ENCODE data around the gene DNLZ. TPM values are rescaled to one million over a fixed set of nuclear protein-coding genes. Genes with fewer than 3 reads are reported as not detected.

The DNLZ gene
- total and polyA plus RNA-seq, 10 of the 15 experiments (the other 5 are each of a cell fraction or from before 2014, with no cell fraction given) = 0.66 to 29.7 (median 14.7) TPM; not detected in 1

- CTCF ChIA-PET = no interaction called here
- in situ Hi-C loops (cut with MboI) = no loop called here
- DNase-seq (ENCODE audit: low read depth, low spot score) = no peak
- SMC1A ChIA-PET (ENCODE audit: uncharacterized antibody, unreplicated experiment) = no interaction called here
- Histone ChIP-seq H3K27ac (ENCODE audit: control insufficient read depth, insufficient read depth) (no peak overlapping the region), H4K20me1 (ENCODE audit: control insufficient read depth, insufficient read depth) (no peaks in the 10 kb centered on the region), H3K79me2 (ENCODE audit: control insufficient read depth, insufficient read depth, low read length) (no peaks in the 10 kb centered on the region), H2AFZ (ENCODE audit: control insufficient read depth, low read depth, low read length) (no peak overlapping the region), H3K36me3 (ENCODE audit: control insufficient read depth in 2 of 2, insufficient read depth in 2 of 2, low read length in 1 of 2) (peaks cover 0 to 1% of the 10 kb centered on the region in 2 experiments; a peak in 2 of 4 replicates), H3K9me3 (replicated peaks; ENCODE audit: control insufficient read depth, insufficient read depth, low read length) (no peaks in the 10 kb centered on the region; the same call in 2 of the 3 replicates), H3K4me1 (ENCODE audit: control insufficient read depth, insufficient read depth, low read length) (peaks cover 9% of the 10 kb centered on the region), H3K4me3 (no peak overlapping the region), H3K9ac (ENCODE audit: control insufficient read depth, insufficient read depth, low read length) (no peak overlapping the region), H3K4me2 (ENCODE audit: control insufficient read depth, insufficient read depth) (no peak overlapping the region), H3K27me3 (replicated peaks in 1 of 2; ENCODE audit: control insufficient read depth in 2 of 2, insufficient read depth in 2 of 2, low read length in 1 of 2) (no peaks in the 10 kb centered on the region)
- POLR2A ChIA-PET = no interaction called here
- no peak for FAIRE-seq
- WGBS (ENCODE audit: insufficient coverage, insufficient replicate concordance, low lambda C conversion rate, missing lambda C conversion rate) = 48% methylated on average over 18 of the region's 18 CpGs
- BruUV-seq (replicated peaks) = no TSS peak
- RAD21 ChIA-PET (ENCODE audit: unreplicated experiment) = no interaction called here
- TF ChIP-seq MYB (IDR thresholded peaks at IDR 0.05; ENCODE audit: borderline replicate concordance, low read depth, low read length) = no peak
- TF ChIP-seq RB1 (IDR thresholded peaks at IDR 0.05; ENCODE audit: borderline replicate concordance) = no peak
- no peak for TF ChIP-seq ZNF384 (IDR thresholded peaks at IDR 0.05; ENCODE audit: borderline replicate concordance, low read depth, low read length)
- TF ChIP-seq TCF7 (IDR thresholded peaks at IDR 0.05; ENCODE audit: borderline replicate concordance) = no peak
- no peak for TF ChIP-seq ATF7 (IDR thresholded peaks at IDR 0.05; ENCODE audit: low read depth)
- TF ChIP-seq ZNF24 (IDR thresholded peaks at IDR 0.05) = no peak
- no peak for TF ChIP-seq SIN3A (IDR thresholded peaks at IDR 0.05; ENCODE audit: low read depth, low read length)
- no peak for TF ChIP-seq BCLAF1 (IDR thresholded peaks at IDR 0.05)
- no peak for TF ChIP-seq BCL11A (IDR thresholded peaks at IDR 0.05; ENCODE audit: low read depth, low read length)
- no peak for TF ChIP-seq USF1 (IDR thresholded peaks at IDR 0.05; ENCODE audit: borderline replicate concordance, extremely low read length, insufficient read depth, low read depth, low read length)
- no peak for TF ChIP-seq KDM1A (IDR thresholded peaks at IDR 0.05; ENCODE audit: borderline replicate concordance)
- TF ChIP-seq JUNB (IDR thresholded peaks at IDR 0.05) = no peak
- no peak for TF ChIP-seq RELB (IDR thresholded peaks at IDR 0.05; ENCODE audit: low read depth)
- TF ChIP-seq E2F8 (IDR thresholded peaks at IDR 0.05; ENCODE audit: low read depth, partially characterized antibody) = no peak
- TF ChIP-seq WRNIP1 (IDR thresholded peaks at IDR 0.05; ENCODE audit: borderline replicate concordance, low read depth, low read length) = no peak
- no peak for TF ChIP-seq IRF3 (IDR thresholded peaks at IDR 0.05)
- intact Hi-C loops (cut with micrococcal nuclease; ENCODE audit: unreplicated experiment) = no loop called here
- ATAC-seq = no peak
These were observed 4.6 kb upstream of the DNLZ start for GRCh38 chr9:136368190-136368589.

Measured in GM12878 (cell line).